ENCODE measurements around the gene MYO7A.

DNA sequence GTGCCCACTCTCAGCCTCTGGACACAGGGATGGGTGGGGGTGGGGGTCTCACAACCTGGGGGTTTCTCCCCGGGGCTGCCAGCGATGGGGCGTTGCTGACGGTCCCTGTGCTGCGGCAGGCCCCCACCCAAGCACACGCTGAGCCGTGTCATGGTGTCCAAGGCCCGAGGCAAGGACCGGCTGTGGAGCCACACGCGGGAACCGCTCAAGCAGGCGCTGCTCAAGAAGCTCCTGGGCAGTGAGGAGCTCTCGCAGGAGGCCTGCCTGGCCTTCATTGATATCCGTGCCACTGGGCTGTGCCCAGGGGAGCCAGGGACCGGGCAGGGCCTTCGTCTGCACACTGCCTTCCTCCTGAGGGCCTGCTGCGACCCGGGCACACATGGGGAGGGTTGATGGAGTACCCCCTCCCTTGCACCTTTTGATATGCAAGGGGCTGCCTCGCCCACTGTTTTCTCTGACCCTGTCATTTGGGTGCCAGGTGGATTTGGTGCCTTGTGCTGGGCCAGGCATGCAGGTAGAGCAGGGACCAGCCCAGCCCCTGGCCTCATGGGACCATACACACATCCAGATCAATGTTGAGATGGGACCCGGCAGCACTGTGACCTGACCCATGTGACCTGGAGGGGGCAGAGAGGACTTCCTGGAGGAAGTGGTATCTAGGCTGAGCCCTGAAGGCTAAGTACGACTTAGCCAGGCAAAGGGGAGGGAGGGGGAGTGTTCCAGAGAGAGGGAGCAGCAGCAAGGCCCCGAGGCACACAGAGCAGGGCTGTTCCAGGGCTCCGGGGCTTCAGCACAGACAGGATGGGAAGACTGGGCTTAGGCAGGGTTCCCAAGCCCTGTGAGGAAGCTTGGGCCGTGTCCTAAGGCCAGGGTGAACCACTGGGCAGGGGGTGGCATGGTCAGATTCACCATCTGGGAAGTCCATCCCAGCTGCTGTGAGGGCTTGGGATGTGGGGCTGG is 75.2 kb downstream of the MYO7A start:
- TF ChIP-seq, protein P1, sequence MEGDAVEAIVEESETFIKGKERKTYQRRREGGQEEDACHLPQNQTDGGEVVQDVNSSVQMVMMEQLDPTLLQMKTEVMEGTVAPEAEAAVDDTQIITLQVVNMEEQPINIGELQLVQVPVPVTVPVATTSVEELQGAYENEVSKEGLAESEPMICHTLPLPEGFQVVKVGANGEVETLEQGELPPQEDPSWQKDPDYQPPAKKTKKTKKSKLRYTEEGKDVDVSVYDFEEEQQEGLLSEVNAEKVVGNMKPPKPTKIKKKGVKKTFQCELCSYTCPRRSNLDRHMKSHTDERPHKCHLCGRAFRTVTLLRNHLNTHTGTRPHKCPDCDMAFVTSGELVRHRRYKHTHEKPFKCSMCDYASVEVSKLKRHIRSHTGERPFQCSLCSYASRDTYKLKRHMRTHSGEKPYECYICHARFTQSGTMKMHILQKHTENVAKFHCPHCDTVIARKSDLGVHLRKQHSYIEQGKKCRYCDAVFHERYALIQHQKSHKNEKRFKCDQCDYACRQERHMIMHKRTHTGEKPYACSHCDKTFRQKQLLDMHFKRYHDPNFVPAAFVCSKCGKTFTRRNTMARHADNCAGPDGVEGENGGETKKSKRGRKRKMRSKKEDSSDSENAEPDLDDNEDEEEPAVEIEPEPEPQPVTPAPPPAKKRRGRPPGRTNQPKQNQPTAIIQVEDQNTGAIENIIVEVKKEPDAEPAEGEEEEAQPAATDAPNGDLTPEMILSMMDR (IDR thresholded peaks at IDR 0.05; ENCODE audit: borderline replicate concordance, extremely low read depth, low read length, poor library complexity, severe bottlenecking), result no peak
- no peak for TF ChIP-seq EZH2 (IDR thresholded peaks at IDR 0.05; ENCODE audit: borderline replicate concordance, low read depth, low read length, severe bottlenecking)

All from DND-41 (cell line).